ENCODE results near the gene ZRANB3. TPM values are rescaled to one million over a fixed set of nuclear protein-coding genes. Genes with fewer than 3 reads are reported as not detected.
"Not testable (repeated sequence)": the region's sequence is repeated elsewhere in the genome, so short reads cannot be mapped to it uniquely, and the experiment has no call there.

Gene ZRANB3
- total RNA-seq, 1 experiment from 2014 or later, result 11.3 TPM

DNA sequence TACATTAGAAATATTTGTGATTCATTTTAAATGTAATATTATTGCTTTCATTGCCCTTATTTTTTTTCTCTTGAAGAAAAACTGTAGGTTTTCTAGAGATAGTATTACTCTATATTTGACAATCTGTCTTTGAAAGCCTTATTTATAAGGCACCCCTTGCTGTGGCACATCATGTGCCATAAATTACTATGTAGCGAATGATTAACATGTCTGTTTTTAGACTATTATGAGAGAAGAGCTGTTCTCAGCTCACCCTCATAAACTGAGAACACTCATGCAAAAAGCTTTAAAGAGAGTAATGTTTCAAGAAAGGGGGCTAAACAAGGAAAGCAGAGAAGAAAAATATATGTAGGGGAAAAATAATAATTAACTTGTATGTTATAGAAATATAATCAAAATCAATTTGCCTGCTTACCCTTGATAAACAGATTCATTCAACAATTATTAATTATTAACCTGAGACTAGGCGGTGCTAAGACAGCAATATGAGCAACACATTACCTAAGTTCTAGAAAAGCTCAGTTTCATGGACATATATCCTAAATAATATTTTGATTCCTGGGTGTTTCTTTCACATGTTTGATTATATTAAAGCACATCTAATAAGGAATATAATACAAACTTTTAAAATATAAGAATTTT lies 409.9 kb downstream of the ZRANB3 start:
- H2AFZ ChIP-seq, result no peak overlapping the region
- intact Hi-C loops (cut with micrococcal nuclease; ENCODE audit: unreplicated experiment), result no loop called here
- H3K36me3 ChIP-seq (ENCODE audit: low read depth), result 0 out of 2 replicates have a peak, but pooled peaks cover 8% of the 10 kb centered on the region
- ChIA-PET POLR2A (ENCODE audit: unreplicated experiment) (no interaction called here), CTCF (no interaction called here)
- no peak overlapping the region for H3K4me3 ChIP-seq
- peaks cover 4% of the 10 kb centered on the region; the same call in 1 of the 2 replicates for H3F3A ChIP-seq (ENCODE audit: insufficient read depth, low read depth)
- H4K20me1 ChIP-seq (ENCODE audit: insufficient read depth), result no peaks in the 10 kb centered on the region
- H3K27me3 ChIP-seq (ENCODE audit: insufficient read depth, low read depth), result no peaks in the 10 kb centered on the region
- no peaks in the 10 kb centered on the region for H3K9me3 ChIP-seq (ENCODE audit: insufficient read depth, low read depth)
- no peaks in the 10 kb centered on the region for H3K9me2 ChIP-seq (ENCODE audit: insufficient read depth)
- DNase-seq, result no peak
- BruUV-seq (replicated peaks), result no TSS peak
- H3K4me1 ChIP-seq (replicated peaks; ENCODE audit: insufficient read depth), result peaks cover 10% of the 10 kb centered on the region; the same call in 1 of the 2 replicates
- no peaks in the 10 kb centered on the region for H3K79me2 ChIP-seq (ENCODE audit: low read depth)
- H3K27ac ChIP-seq, result no peak overlapping the region
- no peak for TF ChIP-seq EZH2 (IDR thresholded peaks at IDR 0.05; ENCODE audit: low read depth)
- TF ChIP-seq, protein P1, sequence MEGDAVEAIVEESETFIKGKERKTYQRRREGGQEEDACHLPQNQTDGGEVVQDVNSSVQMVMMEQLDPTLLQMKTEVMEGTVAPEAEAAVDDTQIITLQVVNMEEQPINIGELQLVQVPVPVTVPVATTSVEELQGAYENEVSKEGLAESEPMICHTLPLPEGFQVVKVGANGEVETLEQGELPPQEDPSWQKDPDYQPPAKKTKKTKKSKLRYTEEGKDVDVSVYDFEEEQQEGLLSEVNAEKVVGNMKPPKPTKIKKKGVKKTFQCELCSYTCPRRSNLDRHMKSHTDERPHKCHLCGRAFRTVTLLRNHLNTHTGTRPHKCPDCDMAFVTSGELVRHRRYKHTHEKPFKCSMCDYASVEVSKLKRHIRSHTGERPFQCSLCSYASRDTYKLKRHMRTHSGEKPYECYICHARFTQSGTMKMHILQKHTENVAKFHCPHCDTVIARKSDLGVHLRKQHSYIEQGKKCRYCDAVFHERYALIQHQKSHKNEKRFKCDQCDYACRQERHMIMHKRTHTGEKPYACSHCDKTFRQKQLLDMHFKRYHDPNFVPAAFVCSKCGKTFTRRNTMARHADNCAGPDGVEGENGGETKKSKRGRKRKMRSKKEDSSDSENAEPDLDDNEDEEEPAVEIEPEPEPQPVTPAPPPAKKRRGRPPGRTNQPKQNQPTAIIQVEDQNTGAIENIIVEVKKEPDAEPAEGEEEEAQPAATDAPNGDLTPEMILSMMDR (conservative IDR thresholded peaks at IDR 0.05), result no peak
- H3K4me2 ChIP-seq, result no peak overlapping the region

DNA sequence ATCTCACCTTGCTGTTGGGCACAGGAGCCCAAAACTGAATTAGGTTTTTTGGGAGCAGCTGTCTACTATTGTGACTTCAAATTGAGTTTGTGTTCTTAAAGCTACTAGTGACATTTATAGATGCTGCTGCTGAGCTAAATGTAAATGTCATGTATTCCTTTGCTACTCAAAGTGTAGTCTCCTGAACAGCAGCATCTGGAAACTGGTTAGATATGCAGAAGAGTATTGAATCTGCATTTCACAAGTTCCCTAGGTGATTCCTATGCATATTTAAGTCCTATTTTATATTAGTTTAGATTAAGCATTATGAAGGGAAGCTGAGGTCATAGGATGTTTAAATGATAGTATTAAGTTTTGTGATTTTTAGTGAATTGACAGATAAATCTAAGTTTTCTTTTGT lies 411.4 kb downstream of the ZRANB3 start:
- Histone ChIP-seq H3K4me1 (replicated peaks; ENCODE audit: insufficient read depth) (no peaks in the 10 kb centered on the region), H2AFZ (no peak overlapping the region), H3K4me3 (no peak overlapping the region), H3K36me3 (ENCODE audit: low read depth) (0 out of 2 replicates have a peak, but pooled peaks cover 13% of the 10 kb centered on the region), H3K4me2 (no peak overlapping the region), H4K20me1 (ENCODE audit: insufficient read depth) (0 out of 2 replicates have a peak, but pooled peaks cover 6% of the 10 kb centered on the region), H3K79me2 (ENCODE audit: low read depth) (no peaks in the 10 kb centered on the region), H3F3A (ENCODE audit: insufficient read depth, low read depth) (peaks cover 4% of the 10 kb centered on the region; the same call in 1 of the 2 replicates), H3K9me2 (ENCODE audit: insufficient read depth) (no peaks in the 10 kb centered on the region), H3K27ac (no peak overlapping the region), H3K9me3 (ENCODE audit: insufficient read depth, low read depth) (no peaks in the 10 kb centered on the region), H3K27me3 (ENCODE audit: insufficient read depth, low read depth) (no peaks in the 10 kb centered on the region)
- ChIA-PET POLR2A (ENCODE audit: unreplicated experiment) (no interaction called here), CTCF (no interaction called here)
- BruUV-seq (replicated peaks), result no TSS peak
- TF ChIP-seq, protein P1 (conservative IDR thresholded peaks at IDR 0.05), result no peak
- TF ChIP-seq EZH2 (IDR thresholded peaks at IDR 0.05; ENCODE audit: low read depth), result no peak
- intact Hi-C loops (cut with micrococcal nuclease; ENCODE audit: unreplicated experiment), result no loop called here
- no peak for DNase-seq

DNA sequence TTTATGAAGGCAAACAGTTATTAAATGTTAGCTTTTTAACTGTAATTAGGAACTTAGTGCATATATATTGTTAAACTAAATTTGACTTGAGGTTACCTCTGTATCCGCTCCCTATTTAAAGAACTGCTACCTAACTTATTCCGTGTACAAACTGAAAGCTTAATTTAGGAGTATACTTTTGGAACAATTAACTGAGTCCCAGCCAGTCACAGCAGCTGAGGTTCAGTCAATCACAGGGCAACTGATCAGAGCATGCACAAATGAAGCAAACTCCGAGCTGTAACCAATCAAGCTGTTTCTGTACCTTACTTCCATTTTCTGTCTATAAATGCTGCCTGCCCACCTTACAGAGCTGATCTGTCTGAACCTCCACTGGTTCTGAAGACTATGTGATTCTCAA lies 417.7 kb downstream of the ZRANB3 start:
- no peak overlapping the region for H3K4me2 ChIP-seq
- H3K36me3 ChIP-seq (ENCODE audit: low read depth), result peaks cover 8% of the 10 kb centered on the region; the same call in 1 of the 2 replicates
- intact Hi-C loops (cut with micrococcal nuclease; ENCODE audit: unreplicated experiment), result no loop called here
- no TSS peak for BruUV-seq (replicated peaks)
- POLR2A ChIA-PET (ENCODE audit: unreplicated experiment), result no interaction called here
- TF ChIP-seq, protein P1 (conservative IDR thresholded peaks at IDR 0.05), result no peak
- TF ChIP-seq EZH2 (IDR thresholded peaks at IDR 0.05; ENCODE audit: low read depth), result no peak
- CTCF ChIA-PET, result no interaction called here
- H3K9me3 ChIP-seq (ENCODE audit: insufficient read depth, low read depth), result no peaks in the 10 kb centered on the region; the same call in 1 of the 2 replicates
- no peak overlapping the region for H2AFZ ChIP-seq
- H3K9me2 ChIP-seq (ENCODE audit: insufficient read depth), result no peaks in the 10 kb centered on the region
- H3F3A ChIP-seq (ENCODE audit: insufficient read depth, low read depth), result 0 out of 2 replicates have a peak, but pooled peaks cover 4% of the 10 kb centered on the region
- no peaks in the 10 kb centered on the region for H3K4me1 ChIP-seq (replicated peaks; ENCODE audit: insufficient read depth)
- no peaks in the 10 kb centered on the region for H3K27me3 ChIP-seq (ENCODE audit: insufficient read depth, low read depth)
- H3K79me2 ChIP-seq (ENCODE audit: low read depth), result no peaks in the 10 kb centered on the region
- DNase-seq, result no peak
- no peak overlapping the region for H3K4me3 ChIP-seq
- H3K27ac ChIP-seq, result no peak overlapping the region
- H4K20me1 ChIP-seq (ENCODE audit: insufficient read depth), result 0 out of 2 replicates have a peak, but pooled peaks cover 6% of the 10 kb centered on the region

DNA sequence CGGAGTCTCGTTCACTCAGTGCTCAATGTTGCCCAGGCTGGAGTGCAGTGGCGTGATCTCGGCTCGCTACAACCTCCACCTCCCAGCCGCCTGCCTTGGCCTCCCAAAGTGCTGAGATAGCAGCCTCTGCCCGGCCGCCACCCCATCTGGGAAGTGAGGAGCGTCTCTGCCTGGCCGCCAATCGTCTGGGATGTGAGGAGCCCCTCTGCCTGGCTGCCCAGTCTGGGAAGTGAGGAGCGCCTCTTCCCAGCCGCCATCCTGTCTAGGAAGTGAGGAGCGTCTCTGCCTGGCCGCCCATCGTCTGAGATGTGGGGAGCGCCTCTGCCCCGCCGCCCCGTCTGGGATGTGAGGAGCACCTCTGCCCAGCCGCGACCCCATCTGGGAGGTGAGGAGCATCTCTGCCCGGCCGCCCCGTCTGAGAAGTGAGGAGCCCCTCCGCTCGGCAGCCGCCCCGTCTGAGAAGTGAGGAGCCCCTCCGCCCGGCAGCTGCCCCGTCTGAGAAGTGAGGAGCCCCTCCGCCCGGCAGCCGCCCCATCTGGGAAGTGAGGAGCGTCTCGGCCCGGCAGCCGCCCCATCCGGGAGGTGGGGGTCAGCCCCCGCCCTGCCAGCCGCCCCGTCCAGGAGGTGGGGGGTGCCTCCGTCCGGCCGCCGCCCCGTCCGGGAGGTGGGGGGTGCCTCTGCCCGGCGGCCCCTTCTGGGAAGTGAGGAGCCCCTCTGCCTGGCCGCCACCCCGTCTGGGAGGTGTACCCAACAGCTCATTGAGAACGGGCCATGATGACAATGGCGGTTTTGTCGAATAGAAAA lies 425.3 kb downstream of the ZRANB3 start:
- H3K79me2 ChIP-seq (ENCODE audit: low read depth); H3K4me2 ChIP-seq; H3K36me3 ChIP-seq (ENCODE audit: low read depth); H3K4me1 ChIP-seq (replicated peaks; ENCODE audit: insufficient read depth); DNase-seq; H3K9me2 ChIP-seq (ENCODE audit: insufficient read depth); H4K20me1 ChIP-seq (ENCODE audit: insufficient read depth); intact Hi-C loops (cut with micrococcal nuclease; ENCODE audit: unreplicated experiment); POLR2A ChIA-PET (ENCODE audit: unreplicated experiment); BruUV-seq (replicated peaks); CTCF ChIA-PET; H3K9me3 ChIP-seq (ENCODE audit: insufficient read depth, low read depth); H3K4me3 ChIP-seq; H3K27me3 ChIP-seq (ENCODE audit: insufficient read depth, low read depth); H3F3A ChIP-seq (ENCODE audit: insufficient read depth, low read depth); H2AFZ ChIP-seq; H3K27ac ChIP-seq: not testable (repeated sequence)
